Left ventricle myocardium inferior (tissue), 1 donor: ENCODE measurements around the gene GTF2F2. TPM values are rescaled to one million over a fixed set of nuclear protein-coding genes. Genes with fewer than 3 reads are reported as not detected.
A peak's percentile ranks its signal among the peaks of the same experiment; 100 is the strongest.

Source experiments
- DNase-seq: peaks from one replicate; pipeline ENCODE4 v3.0.0-alpha.2; 2020
- H3K27ac ChIP-seq: fragments of 200-600 bp; replicated peaks from 2 replicates; pipeline ENCODE4 v1.8.0; 2021
- H3K27me3 ChIP-seq: fragments of 200-600 bp; 2 replicates; pipeline ENCODE4 v1.8.0; 2021; ENCODE audit warnings: low read depth
- H3K36me3 ChIP-seq: fragments of 200-600 bp; 2 replicates; pipeline ENCODE4 v1.8.0; 2021
- H3K4me1 ChIP-seq: fragments of 200-600 bp; 2 replicates; pipeline ENCODE4 v1.8.0; 2021
- H3K4me3 ChIP-seq: fragments of 200-600 bp; 2 replicates; pipeline ENCODE4 v1.8.0; 2021; ENCODE audit warnings: mild to moderate bottlenecking, moderate library complexity
- H3K9me3 ChIP-seq: fragments of 200-600 bp; replicated peaks from 2 replicates; pipeline ENCODE4 v1.8.0; 2021
- intact Hi-C: fragments of 100-400 bp; cut with micrococcal nuclease; formaldehyde crosslinking; loops from one replicate; pipeline ENCODE4 v1.11.0; 2022
- total RNA-seq: library from RNA; stranded (reverse); fragmentation: NEBNext Ultra II Directional; extraction: Animal tissue kit (Norgen Biotek cat#: 25700); gene quantifications from one replicate; pipeline ENCODE4 v1.2.1, GENCODE V29; 2021
- TF ChIP-seq, protein P1 (sequence below): fragments of 200-600 bp; IDR thresholded peaks from 2 replicates; pipeline ENCODE4 v1.8.0; 2021; ENCODE audit warnings: antibody characterized with exemption, mild to moderate bottlenecking, borderline replicate concordance
- donor health status: DM: no; HTN: yes; CAD: no; lungs with severe emphysema.

The GTF2F2 gene
- total RNA-seq, 1 donor from 2014 or later: 23.1 TPM

DNA sequence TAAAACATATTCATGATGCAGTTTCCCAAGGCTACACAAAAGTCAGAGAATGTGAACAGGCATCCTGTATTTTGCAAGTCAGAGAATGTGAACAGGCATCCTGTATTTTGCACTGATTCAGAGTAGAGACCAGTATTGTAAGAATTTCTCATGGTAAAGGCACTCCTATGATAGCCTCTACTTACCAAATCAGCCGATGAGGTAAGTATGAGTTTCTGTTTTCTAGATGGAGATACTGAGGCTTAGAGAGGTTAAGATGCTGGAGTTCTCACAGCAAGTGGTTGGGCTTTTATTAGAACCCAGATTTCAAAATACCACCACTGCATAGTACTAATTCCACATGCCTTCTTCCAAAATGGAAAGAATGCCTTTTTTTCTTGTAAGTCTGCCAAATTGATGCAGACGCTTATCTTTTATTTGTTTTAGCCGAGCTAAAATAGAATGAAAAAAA, 208.4 kb downstream of the GTF2F2 start:
- Histone ChIP-seq H3K27me3 (no peaks in the 10 kb centered on the region), H3K27ac (peak overlapping the region; percentile 85), H3K4me3 (peak overlapping the region; percentile 50), H3K9me3 (no peaks in the 10 kb centered on the region), H3K36me3 (no peaks in the 10 kb centered on the region), H3K4me1 (peaks cover 91% of the 10 kb centered on the region)
- TF ChIP-seq, protein P1, sequence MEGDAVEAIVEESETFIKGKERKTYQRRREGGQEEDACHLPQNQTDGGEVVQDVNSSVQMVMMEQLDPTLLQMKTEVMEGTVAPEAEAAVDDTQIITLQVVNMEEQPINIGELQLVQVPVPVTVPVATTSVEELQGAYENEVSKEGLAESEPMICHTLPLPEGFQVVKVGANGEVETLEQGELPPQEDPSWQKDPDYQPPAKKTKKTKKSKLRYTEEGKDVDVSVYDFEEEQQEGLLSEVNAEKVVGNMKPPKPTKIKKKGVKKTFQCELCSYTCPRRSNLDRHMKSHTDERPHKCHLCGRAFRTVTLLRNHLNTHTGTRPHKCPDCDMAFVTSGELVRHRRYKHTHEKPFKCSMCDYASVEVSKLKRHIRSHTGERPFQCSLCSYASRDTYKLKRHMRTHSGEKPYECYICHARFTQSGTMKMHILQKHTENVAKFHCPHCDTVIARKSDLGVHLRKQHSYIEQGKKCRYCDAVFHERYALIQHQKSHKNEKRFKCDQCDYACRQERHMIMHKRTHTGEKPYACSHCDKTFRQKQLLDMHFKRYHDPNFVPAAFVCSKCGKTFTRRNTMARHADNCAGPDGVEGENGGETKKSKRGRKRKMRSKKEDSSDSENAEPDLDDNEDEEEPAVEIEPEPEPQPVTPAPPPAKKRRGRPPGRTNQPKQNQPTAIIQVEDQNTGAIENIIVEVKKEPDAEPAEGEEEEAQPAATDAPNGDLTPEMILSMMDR: no peak
- no peak for DNase-seq
- intact Hi-C loops: no loop called here

GRCh38 chr13:45331123-45331619, 210.9 kb downstream of the GTF2F2 start:
- intact Hi-C loops: no loop called here
- H3K27ac ChIP-seq: peak overlapping the region; percentile 48
- no peak for DNase-seq
- peaks cover 19% of the 10 kb centered on the region for H3K36me3 ChIP-seq
- H3K9me3 ChIP-seq: no peaks in the 10 kb centered on the region
- no peak overlapping the region for H3K4me3 ChIP-seq
- TF ChIP-seq, protein P1: no peak
- peaks cover 97% of the 10 kb centered on the region for H3K4me1 ChIP-seq
- no peaks in the 10 kb centered on the region for H3K27me3 ChIP-seq

GRCh38 chr13:45331692-45332035, 211.4 kb downstream of the GTF2F2 start:
- TF ChIP-seq, protein P1: no peak
- Histone ChIP-seq H3K4me3 (no peak overlapping the region), H3K27ac (peak overlapping the region; percentile 48), H3K27me3 (no peaks in the 10 kb centered on the region), H3K36me3 (peaks cover 24% of the 10 kb centered on the region), H3K9me3 (no peaks in the 10 kb centered on the region), H3K4me1 (peaks cover 97% of the 10 kb centered on the region)
- DNase-seq: no peak
- intact Hi-C loops: no loop called here

DNA sequence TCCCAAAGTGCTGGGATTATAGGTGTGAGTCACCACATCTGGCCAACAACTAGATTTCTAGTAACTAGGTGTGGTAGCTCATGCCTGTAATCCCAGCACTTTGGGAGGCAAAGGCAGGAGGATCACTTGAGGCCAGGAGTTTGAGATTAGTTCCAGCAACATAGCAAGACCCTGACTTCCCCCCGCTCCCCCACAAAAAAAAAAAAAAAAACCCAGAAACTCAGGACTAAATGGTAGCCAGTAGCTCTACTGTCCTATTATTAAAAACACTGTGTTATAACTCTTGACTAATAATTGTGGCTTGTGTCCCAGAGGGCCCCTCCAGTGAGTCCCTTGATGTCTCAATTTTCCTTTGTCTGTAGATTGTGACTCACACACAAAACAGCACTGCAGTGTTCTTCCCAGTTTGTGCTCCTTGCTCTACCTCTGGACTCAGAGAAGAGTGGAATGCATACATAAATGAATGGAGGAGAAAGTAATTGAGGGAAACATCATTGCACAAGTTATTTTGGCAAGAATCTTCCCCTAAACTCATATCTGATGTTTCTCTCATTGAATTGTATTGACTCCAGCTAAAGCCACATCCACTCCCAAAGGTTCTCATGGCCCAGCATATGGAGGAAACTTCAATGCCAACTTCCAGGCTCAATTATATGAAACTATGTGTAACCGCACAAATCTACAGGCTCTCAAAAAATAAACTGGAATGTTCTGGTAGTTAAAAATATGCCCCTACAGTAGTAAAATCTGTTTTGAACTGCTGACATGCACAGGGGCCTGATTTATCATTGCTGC, 211.9 kb downstream of the GTF2F2 start:
- TF ChIP-seq, protein P1: no peak
- intact Hi-C loops: no loop called here
- H3K36me3 ChIP-seq: peaks cover 29% of the 10 kb centered on the region
- DNase-seq: no peak
- no peaks in the 10 kb centered on the region for H3K9me3 ChIP-seq
- peak overlapping the region; percentile 48 for H3K27ac ChIP-seq
- peaks cover 99% of the 10 kb centered on the region for H3K4me1 ChIP-seq
- H3K27me3 ChIP-seq: no peaks in the 10 kb centered on the region
- H3K4me3 ChIP-seq: no peak overlapping the region

DNA sequence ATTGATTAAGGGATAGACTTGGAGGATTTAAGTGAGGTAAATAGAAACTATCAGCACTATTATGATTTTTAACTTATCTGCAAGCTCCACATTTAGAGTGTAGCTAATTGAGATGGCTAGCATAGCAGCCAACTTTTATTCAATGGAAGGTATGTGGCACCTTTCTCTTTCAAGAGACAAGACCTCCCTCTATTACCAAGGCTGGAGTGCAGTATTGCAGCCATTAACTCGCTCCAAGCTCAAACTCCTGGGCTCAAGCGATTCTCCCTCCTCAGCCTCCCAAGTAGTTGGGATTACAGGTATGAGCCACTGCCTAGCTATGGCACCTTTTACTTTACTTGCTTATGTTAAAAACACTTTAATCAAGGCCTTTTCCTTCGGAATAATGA, 212.5 kb downstream of the GTF2F2 start:
- no peak overlapping the region for H3K4me3 ChIP-seq
- intact Hi-C loops: no loop called here
- peaks cover 35% of the 10 kb centered on the region for H3K36me3 ChIP-seq
- TF ChIP-seq, protein P1: no peak
- no peak for DNase-seq
- peaks cover 99% of the 10 kb centered on the region for H3K4me1 ChIP-seq
- peak overlapping the region; percentile 48 for H3K27ac ChIP-seq
- no peaks in the 10 kb centered on the region for H3K27me3 ChIP-seq
- H3K9me3 ChIP-seq: no peaks in the 10 kb centered on the region
